NB4 (cell line): ENCODE results near the gene MED17.

ENCODE experiments used
- DNase-seq: peaks from one replicate; pipeline ENCODE4 v3.0.0; 2010; ENCODE audit warnings: low read depth
- H3K4me3 ChIP-seq: one replicate; pipeline ENCODE4 v1.5.1; 2011; ENCODE audit warnings: mild to moderate bottlenecking, low read depth, low read length, moderate library complexity
- MYC ChIP-seq: IDR thresholded peaks from 2 replicates; pipeline ENCODE4 v1.6.1; 2011; ENCODE audit warnings: low read depth, low read length
- POLR2A ChIP-seq: IDR thresholded peaks from 2 replicates; pipeline ENCODE4 v1.6.1; 2011; ENCODE audit warnings: mild to moderate bottlenecking; ENCODE audit not compliant: insufficient read length; ENCODE audit errors: extremely low read depth
- TF ChIP-seq, protein P1 (sequence below): IDR thresholded peaks from one replicate; pipeline ENCODE4 v1.5.1; 2012; ENCODE audit warnings: low read depth, low read length
- TF ChIP-seq, protein P2 (sequence below): IDR thresholded peaks from 2 replicates; pipeline ENCODE4 v1.6.1; 2011; ENCODE audit warnings: low read depth, low read length

The MED17 gene

DNA sequence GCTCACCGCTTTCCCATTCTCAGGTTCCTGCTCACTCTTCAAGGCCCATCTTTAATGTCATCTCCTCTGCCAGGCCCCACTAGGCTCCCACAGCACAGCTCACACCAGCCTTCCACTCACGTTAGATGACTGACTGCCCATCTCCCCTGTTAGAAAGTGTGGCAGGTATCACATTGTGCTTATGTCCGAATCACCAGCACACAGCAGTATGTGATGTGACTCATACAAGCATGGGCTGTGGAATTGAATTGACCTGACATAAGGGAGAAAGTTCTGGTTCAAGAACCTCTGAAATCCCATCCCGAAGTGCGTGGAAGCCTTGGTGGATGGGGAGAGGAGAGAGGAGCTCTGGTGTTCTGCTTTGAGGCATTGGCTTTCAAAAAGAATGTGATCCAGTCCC is 59.8 kb downstream of the MED17 start:
- TF ChIP-seq, protein P1, sequence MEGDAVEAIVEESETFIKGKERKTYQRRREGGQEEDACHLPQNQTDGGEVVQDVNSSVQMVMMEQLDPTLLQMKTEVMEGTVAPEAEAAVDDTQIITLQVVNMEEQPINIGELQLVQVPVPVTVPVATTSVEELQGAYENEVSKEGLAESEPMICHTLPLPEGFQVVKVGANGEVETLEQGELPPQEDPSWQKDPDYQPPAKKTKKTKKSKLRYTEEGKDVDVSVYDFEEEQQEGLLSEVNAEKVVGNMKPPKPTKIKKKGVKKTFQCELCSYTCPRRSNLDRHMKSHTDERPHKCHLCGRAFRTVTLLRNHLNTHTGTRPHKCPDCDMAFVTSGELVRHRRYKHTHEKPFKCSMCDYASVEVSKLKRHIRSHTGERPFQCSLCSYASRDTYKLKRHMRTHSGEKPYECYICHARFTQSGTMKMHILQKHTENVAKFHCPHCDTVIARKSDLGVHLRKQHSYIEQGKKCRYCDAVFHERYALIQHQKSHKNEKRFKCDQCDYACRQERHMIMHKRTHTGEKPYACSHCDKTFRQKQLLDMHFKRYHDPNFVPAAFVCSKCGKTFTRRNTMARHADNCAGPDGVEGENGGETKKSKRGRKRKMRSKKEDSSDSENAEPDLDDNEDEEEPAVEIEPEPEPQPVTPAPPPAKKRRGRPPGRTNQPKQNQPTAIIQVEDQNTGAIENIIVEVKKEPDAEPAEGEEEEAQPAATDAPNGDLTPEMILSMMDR, result no peak
- TF ChIP-seq POLR2A (no peak), MYC (no peak)
- TF ChIP-seq, protein P2, sequence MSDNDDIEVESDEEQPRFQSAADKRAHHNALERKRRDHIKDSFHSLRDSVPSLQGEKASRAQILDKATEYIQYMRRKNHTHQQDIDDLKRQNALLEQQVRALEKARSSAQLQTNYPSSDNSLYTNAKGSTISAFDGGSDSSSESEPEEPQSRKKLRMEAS, result no peak
- no peak overlapping the region for H3K4me3 ChIP-seq
- DNase-seq, result no peak

DNA sequence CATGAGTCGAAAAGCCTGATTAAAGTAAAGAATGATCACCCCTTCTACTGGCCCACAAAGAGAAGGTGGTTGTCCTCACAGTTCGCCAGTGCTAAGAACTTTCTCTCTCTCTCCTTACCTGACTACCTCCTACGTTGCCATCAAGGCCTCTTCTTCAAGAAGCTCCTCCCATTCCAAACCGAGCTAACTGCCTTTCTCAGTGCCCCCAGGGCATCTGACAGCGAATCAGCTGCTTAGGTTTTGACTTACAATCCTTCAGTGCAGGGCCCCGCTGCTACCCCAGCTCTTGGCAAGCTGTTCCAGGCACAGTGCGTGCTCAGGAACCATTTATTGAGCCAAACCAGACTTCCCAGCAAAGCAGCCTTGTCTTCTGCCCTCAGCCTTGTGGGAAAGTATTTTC is 60.5 kb downstream of the MED17 start:
- no peak overlapping the region for H3K4me3 ChIP-seq
- TF ChIP-seq POLR2A, result no peak
- TF ChIP-seq, protein P2, result no peak
- TF ChIP-seq, protein P1, result no peak
- DNase-seq, result no peak

DNA sequence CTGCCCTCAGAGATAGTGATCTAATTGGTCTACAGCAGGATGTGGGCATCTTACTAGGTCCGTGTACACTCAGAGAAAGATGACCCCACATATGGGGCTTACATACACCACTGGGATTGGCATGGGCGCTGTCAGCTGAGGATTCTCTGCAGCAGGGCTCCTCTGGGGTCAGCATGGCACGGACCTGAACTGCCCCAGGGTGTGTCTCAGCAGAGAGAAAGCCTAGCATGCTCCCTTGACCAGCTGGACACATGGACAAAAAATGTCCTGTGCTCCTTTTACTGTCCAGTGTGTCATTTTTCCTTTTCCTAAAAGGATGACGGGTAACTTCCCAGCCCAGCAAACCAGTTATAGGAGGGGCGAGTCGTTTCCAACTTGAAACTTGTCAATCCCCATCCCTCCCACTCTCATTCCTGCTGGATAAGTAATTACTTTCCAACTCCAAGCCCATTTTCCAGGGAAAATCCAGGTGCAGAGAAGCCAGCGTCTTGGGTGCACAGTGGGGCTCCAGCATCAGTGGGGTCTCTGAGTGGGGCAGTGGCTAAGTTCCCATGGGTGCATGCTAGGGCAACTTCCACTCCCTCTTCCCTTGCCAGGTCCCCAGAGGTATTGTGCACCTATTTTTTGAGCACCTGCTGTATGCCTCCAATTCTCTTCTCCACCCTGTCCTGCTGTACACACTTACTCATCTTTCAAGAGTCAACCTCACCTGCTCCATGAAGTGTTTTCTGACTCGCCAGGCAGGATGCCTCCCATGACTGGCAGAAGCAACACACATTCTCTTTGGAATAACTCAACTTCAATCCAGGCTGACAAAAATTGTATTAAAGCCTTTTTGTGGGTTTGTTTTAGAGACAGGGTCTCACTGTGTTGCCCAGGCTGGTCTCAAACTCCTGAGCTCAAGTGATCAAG is 61.4 kb downstream of the MED17 start:
- TF ChIP-seq POLR2A (no peak), MYC (no peak)
- TF ChIP-seq, protein P2, result no peak
- TF ChIP-seq, protein P1, result no peak
- H3K4me3 ChIP-seq, result no peak overlapping the region
- no peak for DNase-seq

DNA sequence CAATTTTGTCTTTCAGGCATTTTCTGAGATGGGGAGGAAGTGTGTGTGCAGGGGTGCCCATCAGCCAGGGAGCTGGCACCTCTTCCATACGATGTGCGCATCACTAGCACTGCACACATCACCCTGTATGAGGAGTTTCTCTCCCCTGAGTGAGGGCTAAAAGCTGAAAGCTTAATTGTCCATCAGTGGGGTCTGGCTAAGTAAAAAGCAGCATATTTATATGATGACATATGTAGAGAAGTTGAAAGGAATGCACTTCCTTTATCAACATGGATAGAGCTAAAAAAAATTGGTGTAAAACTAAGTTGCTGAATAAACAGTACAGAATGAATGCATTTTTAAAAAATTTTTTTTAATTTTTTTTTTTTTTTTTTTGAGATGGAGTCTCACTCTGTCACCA is 62.3 kb downstream of the MED17 start:
- TF ChIP-seq POLR2A, result no peak
- no peak for TF ChIP-seq MYC
- TF ChIP-seq, protein P1, result no peak
- TF ChIP-seq, protein P2, result no peak
- H3K4me3 ChIP-seq, result no peak overlapping the region
- DNase-seq, result no peak

DNA sequence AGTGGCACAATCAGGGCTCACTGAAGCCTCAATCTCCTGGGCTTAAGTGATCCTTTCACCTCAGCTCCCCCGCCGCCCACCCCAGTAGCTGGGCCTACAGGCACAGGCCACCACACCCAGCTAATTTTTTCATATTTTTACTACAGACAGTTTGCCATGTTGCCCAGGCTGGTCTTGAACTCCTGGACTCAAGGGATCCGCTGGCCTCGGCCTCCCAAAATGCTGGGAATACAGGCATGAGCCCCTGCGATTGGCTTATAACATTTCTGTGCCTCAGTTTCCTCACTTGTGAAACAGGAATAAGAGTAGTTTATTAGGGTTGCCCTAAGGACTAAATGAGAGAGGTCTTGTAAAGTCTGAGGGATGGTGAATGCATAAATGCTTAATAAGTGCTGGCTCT is 65.1 kb downstream of the MED17 start:
- no peak overlapping the region for H3K4me3 ChIP-seq
- no peak for TF ChIP-seq MYC
- DNase-seq, result no peak

DNA sequence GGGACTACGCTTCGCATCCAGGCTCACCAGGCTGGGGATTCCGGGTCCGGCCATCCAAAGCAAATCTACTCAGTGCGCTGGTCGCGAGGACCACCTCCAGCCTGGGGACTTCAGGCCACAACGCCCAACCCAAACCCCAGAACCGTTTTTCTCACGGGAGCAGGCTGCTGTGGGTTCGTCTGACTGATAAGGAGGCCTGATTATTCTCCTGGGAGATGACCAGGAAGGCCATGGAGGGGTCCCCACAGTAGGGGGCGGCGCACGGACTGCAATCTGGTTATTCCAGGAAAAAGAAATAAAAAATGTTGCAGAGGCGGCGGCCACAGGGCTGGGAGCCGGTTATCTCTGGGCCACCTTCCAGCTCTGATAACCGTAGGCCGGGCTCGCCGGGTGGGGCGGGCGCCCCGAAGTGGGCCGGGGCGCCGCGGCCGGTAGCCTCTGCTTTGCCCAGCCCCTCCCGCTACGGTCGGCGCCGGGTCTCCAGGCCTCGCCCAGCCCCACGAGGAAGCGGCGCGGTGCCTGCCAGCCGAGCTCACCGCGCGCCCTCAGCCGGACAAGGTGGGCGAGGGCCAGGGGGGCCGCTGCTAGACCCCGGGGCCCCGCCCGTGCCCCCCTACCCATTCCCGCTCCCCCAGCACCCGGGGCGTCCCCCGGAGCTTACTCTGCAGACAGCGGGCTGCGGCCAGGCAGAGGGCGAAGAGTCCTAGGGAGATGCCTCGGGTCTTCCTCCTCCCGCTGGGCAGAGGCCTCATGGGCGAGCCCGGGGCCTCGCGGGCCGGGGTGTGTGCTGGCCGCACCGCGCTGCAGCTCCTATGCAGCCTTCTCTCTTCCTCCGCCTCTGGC is 65.9 kb downstream of the MED17 start:
- TF ChIP-seq, protein P1, result no peak
- no peak for TF ChIP-seq POLR2A
- no peak for TF ChIP-seq MYC
- TF ChIP-seq, protein P2, result no peak
- peak; percentile 21 for DNase-seq
- no peak overlapping the region for H3K4me3 ChIP-seq
